ENCODE data around the gene PCBP3.

DNA sequence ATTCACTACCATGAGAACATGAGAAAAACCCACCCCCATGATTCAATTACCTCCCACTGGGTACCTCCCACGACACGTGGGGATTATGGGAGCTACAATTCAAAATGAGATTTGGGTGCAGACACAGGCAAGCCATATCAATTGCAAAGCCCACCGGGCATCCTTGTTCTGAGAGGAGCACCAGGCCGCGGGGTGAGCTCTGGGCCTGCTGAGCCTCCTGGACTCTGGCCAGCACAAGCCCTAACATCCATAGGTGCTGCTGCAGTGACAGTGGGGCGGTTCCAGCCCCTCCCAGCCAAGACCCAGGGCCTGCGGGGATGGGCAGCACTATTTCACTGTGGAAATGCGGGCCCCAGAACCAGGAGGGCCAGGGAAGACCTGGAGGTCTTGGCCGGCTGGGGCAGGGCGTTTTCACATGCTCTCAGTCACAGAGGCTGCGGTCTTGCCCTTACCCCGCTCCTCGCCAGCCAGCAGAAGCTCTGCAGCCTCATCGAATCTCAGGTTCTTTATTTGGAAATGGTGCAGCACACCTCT is 103.8 kb downstream of the PCBP3 start:
- TF ChIP-seq, protein P1, sequence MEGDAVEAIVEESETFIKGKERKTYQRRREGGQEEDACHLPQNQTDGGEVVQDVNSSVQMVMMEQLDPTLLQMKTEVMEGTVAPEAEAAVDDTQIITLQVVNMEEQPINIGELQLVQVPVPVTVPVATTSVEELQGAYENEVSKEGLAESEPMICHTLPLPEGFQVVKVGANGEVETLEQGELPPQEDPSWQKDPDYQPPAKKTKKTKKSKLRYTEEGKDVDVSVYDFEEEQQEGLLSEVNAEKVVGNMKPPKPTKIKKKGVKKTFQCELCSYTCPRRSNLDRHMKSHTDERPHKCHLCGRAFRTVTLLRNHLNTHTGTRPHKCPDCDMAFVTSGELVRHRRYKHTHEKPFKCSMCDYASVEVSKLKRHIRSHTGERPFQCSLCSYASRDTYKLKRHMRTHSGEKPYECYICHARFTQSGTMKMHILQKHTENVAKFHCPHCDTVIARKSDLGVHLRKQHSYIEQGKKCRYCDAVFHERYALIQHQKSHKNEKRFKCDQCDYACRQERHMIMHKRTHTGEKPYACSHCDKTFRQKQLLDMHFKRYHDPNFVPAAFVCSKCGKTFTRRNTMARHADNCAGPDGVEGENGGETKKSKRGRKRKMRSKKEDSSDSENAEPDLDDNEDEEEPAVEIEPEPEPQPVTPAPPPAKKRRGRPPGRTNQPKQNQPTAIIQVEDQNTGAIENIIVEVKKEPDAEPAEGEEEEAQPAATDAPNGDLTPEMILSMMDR (IDR thresholded peaks at IDR 0.05): no peak
- TF ChIP-seq POLR2AphosphoS5 (IDR thresholded peaks at IDR 0.05): no peak
- no peak for TF ChIP-seq POLR2A (IDR thresholded peaks at IDR 0.05)
